SK-N-SH (cell line): ENCODE data around the gene SCNN1A. TPM values are rescaled to one million over a fixed set of nuclear protein-coding genes. Genes with fewer than 3 reads are reported as not detected.

Experiments
- CTCF ChIA-PET: fragments of 300-600, 350-600 bp; formaldehyde crosslinking; extraction: SDS; loops from one replicate; lab custom pipeline; 2021; lab: Yijun Ruan, JAX
- POLR2A ChIA-PET: fragments of 350-600 bp; sonication (Branson Sonifier 250); formaldehyde crosslinking; extraction: SDS; loops from one replicate; lab custom pipeline; 2020; ENCODE audit warnings: antibody characterized with exemption, inconsistent platforms; lab: Yijun Ruan, JAX
- DNase-seq: peaks from one replicate; pipeline ENCODE4 v3.0.0; 2012
- H2AFZ ChIP-seq: fragments of 200-600 bp; sonication (generic); 2 replicates; pipeline ENCODE4 v1.8.1; 2016; ENCODE audit warnings: antibody characterized with exemption, mild to moderate bottlenecking, low read depth
- H3F3A ChIP-seq: fragments of 200-600 bp; sonication (generic); replicated peaks from 2 replicates; pipeline ENCODE3; 2016; ENCODE audit warnings: antibody characterized with exemption, mild to moderate bottlenecking; ENCODE audit not compliant: insufficient read depth
- H3K27ac ChIP-seq, 2 experiments: fragments of 200-500 bp in 1 of 2; fragments of 200-600 bp in 1 of 2; sonication (Bioruptor generic) in 1 of 2; sonication (generic), shearing (Covaris generic) in 1 of 2; 2 replicates each; pipeline versions ENCODE4 v1.5.1 to v1.6.1; 2014 to 2016; ENCODE audit warnings: low read depth in 2 of 2, inconsistent platforms in 1 of 2, low read length in 1 of 2, mild to moderate bottlenecking in 1 of 2, mixed read lengths in 1 of 2
- H3K27me3 ChIP-seq: fragments of 200-600 bp; sonication (generic), shearing (Covaris generic); 2 replicates; pipeline ENCODE4 v1.6.1; 2016; ENCODE audit warnings: mixed run types; ENCODE audit not compliant: insufficient read depth
- H3K36me3 ChIP-seq, 2 experiments: fragments of 200-500 bp in 1 of 2; fragments of 200-600 bp in 1 of 2; sonication (Bioruptor generic) in 1 of 2; sonication (generic) in 1 of 2; replicated peaks in 1 of 2; 2 replicates each; pipeline versions ENCODE3 to v1.5.1; 2014 to 2016; ENCODE audit warnings: low read length in 1 of 2, mild to moderate bottlenecking in 1 of 2; ENCODE audit not compliant: insufficient read depth in 2 of 2, control insufficient read depth in 1 of 2
- H3K4me1 ChIP-seq, 2 experiments: fragments of 200-500 bp in 1 of 2; fragments of 200-600 bp in 1 of 2; sonication (Bioruptor generic) in 1 of 2; sonication (generic), shearing (Covaris generic) in 1 of 2; 2 replicates each; pipeline versions ENCODE4 v1.5.1 to v1.6.1; 2014 to 2016; ENCODE audit warnings: low read depth in 1 of 2, low read length in 1 of 2, mixed run types in 1 of 2; ENCODE audit not compliant: insufficient read depth in 2 of 2, control insufficient read depth in 1 of 2
- H3K4me2 ChIP-seq: fragments of 200-600 bp; sonication (generic), shearing (Covaris generic); 2 replicates; pipeline ENCODE4 v1.6.1; 2017; ENCODE audit warnings: mixed run types
- H3K4me3 ChIP-seq, 2 experiments: fragments of 200-500 bp in 1 of 2; fragments of 200-600 bp in 1 of 2; sonication (Bioruptor generic) in 1 of 2; sonication (generic), shearing (Covaris generic) in 1 of 2; 2 replicates each; pipeline versions ENCODE4 v1.5.1 to v1.8.1; 2014 to 2016; ENCODE audit warnings: low read depth in 2 of 2, inconsistent platforms in 1 of 2, low read length in 1 of 2, mild to moderate bottlenecking in 1 of 2, mixed read lengths in 1 of 2, moderate library complexity in 1 of 2
- H3K79me2 ChIP-seq: fragments of 200-600 bp; sonication (generic); 2 replicates; pipeline ENCODE4 v1.8.1; 2017; ENCODE audit warnings: mild to moderate bottlenecking; ENCODE audit not compliant: insufficient read depth
- H3K9ac ChIP-seq: fragments of 200-600 bp; sonication (generic); 2 replicates; pipeline ENCODE4 v1.6.1; 2017; ENCODE audit warnings: mixed run types
- H3K9me2 ChIP-seq: fragments of 200-600 bp; sonication (generic); 2 replicates; pipeline ENCODE4 v1.6.1; 2017; ENCODE audit warnings: mixed run types
- H3K9me3 ChIP-seq: fragments of 200-600 bp; sonication (generic); 2 replicates; pipeline ENCODE4 v1.6.1; 2017; ENCODE audit warnings: mixed run types, mild to moderate bottlenecking, moderate library complexity
- H4K20me1 ChIP-seq: fragments of 200-600 bp; sonication (generic); 2 replicates; pipeline ENCODE4 v1.6.1; 2017; ENCODE audit warnings: mild to moderate bottlenecking, mixed run types; ENCODE audit not compliant: insufficient read depth
- CTCF ChIP-seq: fragments of 200-600 bp; sonication (generic); IDR thresholded peaks from 2 replicates; pipeline ENCODE4 v1.6.1; 2017; ENCODE audit warnings: antibody characterized with exemption, mild to moderate bottlenecking, moderate library complexity
- EZH2phosphoT487 ChIP-seq: fragments of 200-600 bp; sonication (generic); IDR thresholded peaks from 2 replicates; pipeline ENCODE4 v1.6.1; 2017; ENCODE audit warnings: low read depth, mixed run types, mild to moderate bottlenecking, antibody characterized with exemption, moderate library complexity, borderline replicate concordance
- FOXJ3 ChIP-seq: sonication (generic); formaldehyde crosslinking; IDR thresholded peaks from 2 replicates; pipeline ENCODE4 v1.5.1; 2020; ENCODE audit warnings: mild to moderate bottlenecking, missing genetic modification reagents
- FOXM1 ChIP-seq: IDR thresholded peaks from 2 replicates; pipeline ENCODE4 v1.4.0; 2012; ENCODE audit warnings: low read depth, mild to moderate bottlenecking
- GATA2 ChIP-seq: sonication (generic); formaldehyde crosslinking; IDR thresholded peaks from 2 replicates; pipeline ENCODE4 v1.5.0; 2020; ENCODE audit warnings: mild to moderate bottlenecking, missing genetic modification reagents
- MAX ChIP-seq: IDR thresholded peaks from 2 replicates; pipeline ENCODE4 v1.4.0; 2012; ENCODE audit warnings: low read depth
- MEF2A ChIP-seq: IDR thresholded peaks from 2 replicates; pipeline ENCODE4 v1.4.0; 2012; ENCODE audit warnings: low read depth, borderline replicate concordance
- NRF1 ChIP-seq: IDR thresholded peaks from 2 replicates; pipeline ENCODE4 v1.6.1; 2012; ENCODE audit warnings: low read depth, mild to moderate bottlenecking, low read length
- RCOR1 ChIP-seq: fragments of 150-350 bp; IDR thresholded peaks from 2 replicates; pipeline ENCODE4 v1.6.1; 2017; ENCODE audit warnings: antibody characterized with exemption, low read length
- RXRA ChIP-seq: IDR thresholded peaks from 2 replicates; pipeline ENCODE4 v1.4.0; 2012; ENCODE audit warnings: low read depth, mild to moderate bottlenecking, borderline replicate concordance
- SMC3 ChIP-seq: IDR thresholded peaks from 2 replicates; pipeline ENCODE4 v1.6.1; 2012; ENCODE audit warnings: low read depth, low read length, improper control_type of control experiment
- TEAD4 ChIP-seq: IDR thresholded peaks from 2 replicates; pipeline ENCODE4 v1.4.0; 2012; ENCODE audit warnings: mild to moderate bottlenecking, borderline replicate concordance; ENCODE audit not compliant: insufficient read depth
- YY1 ChIP-seq: IDR thresholded peaks from 2 replicates; pipeline ENCODE4 v1.4.0; 2012; ENCODE audit warnings: low read depth, mild to moderate bottlenecking
- WGBS: methylation state at CpG from one replicate; pipeline ENCODE4 v1.1.6; 2017; ENCODE audit warnings: low lambda C conversion rate; 5-methylcytosine and 5-hydroxymethylcytosine counted together
- polyA plus RNA-seq, 3 experiments: library from polyadenylated mRNA; depleted of rRNA; stranded (reverse); fragments of >200 nt; gene quantifications; 2 replicates each; pipeline ENCODE4 v1.2.3, GENCODE V29; 2012
- TF ChIP-seq, protein P1 (sequence below): IDR thresholded peaks from 2 replicates; pipeline ENCODE4; 2012

Gene SCNN1A
- polyA plus RNA-seq, 1 of the 3 experiments (the other 2 are of a cell fraction): 1.6 TPM

GRCh38 chr12:6316921-6317692 is 58.3 kb downstream of the SCNN1A start:
- ChIA-PET POLR2A (no interaction called here), CTCF (no interaction called here)
- DNase-seq: no peak

More at GRCh38 chr12:6316921-6317692, 58.3 kb downstream of the SCNN1A start:
- Histone ChIP-seq H3K9me2 (no peaks in the 10 kb centered on the region), H3K36me3 (peaks cover 0 to 3% of the 10 kb centered on the region in 2 experiments), H4K20me1 (no peaks in the 10 kb centered on the region), H3F3A (peaks cover 9% of the 10 kb centered on the region), H3K9me3 (no peaks in the 10 kb centered on the region), H3K27ac (no peak overlapping the region), H3K4me2 (no peak overlapping the region), H3K4me1 (peaks cover 2 to 10% of the 10 kb centered on the region in 2 experiments; a peak in 2 of 4 replicates), H3K9ac (no peak overlapping the region), H3K79me2 (no peaks in the 10 kb centered on the region), H2AFZ (no peak overlapping the region), H3K27me3 (no peaks in the 10 kb centered on the region), H3K4me3 (no peak overlapping the region)
- TF ChIP-seq FOXM1 (no peak), GATA2 (CRISPR knock-in tag) (no peak), TEAD4 (no peak), SMC3 (no peak), FOXJ3 (CRISPR knock-in tag) (no peak), EZH2phosphoT487 (no peak), CTCF (no peak), MEF2A (no peak), RCOR1 (no peak), RXRA (no peak), NRF1 (no peak), YY1 (no peak), MAX (no peak)
- TF ChIP-seq, protein P1, sequence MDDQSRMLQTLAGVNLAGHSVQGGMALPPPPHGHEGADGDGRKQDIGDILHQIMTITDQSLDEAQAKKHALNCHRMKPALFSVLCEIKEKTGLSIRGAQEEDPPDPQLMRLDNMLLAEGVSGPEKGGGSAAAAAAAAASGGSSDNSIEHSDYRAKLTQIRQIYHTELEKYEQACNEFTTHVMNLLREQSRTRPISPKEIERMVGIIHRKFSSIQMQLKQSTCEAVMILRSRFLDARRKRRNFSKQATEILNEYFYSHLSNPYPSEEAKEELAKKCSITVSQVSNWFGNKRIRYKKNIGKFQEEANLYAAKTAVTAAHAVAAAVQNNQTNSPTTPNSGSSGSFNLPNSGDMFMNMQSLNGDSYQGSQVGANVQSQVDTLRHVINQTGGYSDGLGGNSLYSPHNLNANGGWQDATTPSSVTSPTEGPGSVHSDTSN: no peak
- WGBS: 92% methylated on average over 15 of the region's 21 CpGs
